ENCODE data around the gene WDR64. TPM values are rescaled to one million over a fixed set of nuclear protein-coding genes. Genes with fewer than 3 reads are reported as not detected.
"Not testable (repeated sequence)": the region's sequence is repeated elsewhere in the genome, so short reads cannot be mapped to it uniquely, and the experiment has no call there.

The WDR64 gene
- total and polyA plus RNA-seq, 4 donors: 0.11 to 0.32 (median 0.11) TPM; not detected in 1

GRCh38 chr1:241800640-241801039 lies 148.6 kb downstream of the WDR64 start:
- H3K4me1 ChIP-seq (ENCODE audit: control insufficient read depth, insufficient read depth, low read length): no peaks in the 10 kb centered on the region
- WGBS (ENCODE audit: insufficient coverage): no CpG with 5 or more reads among the region's 3 CpGs
- H3K4me3 ChIP-seq (ENCODE audit: low read depth, low read length): no peak overlapping the region
- no peaks in the 10 kb centered on the region for H3K27me3 ChIP-seq (ENCODE audit: control insufficient read depth, insufficient read depth, low read length)
- no peak for DNase-seq (ENCODE audit: low read depth in 4 of 6, low spot score in 6 of 6)
- H3K27ac ChIP-seq (ENCODE audit: low read depth, low read length): no peak overlapping the region
- no peaks in the 10 kb centered on the region for H3K36me3 ChIP-seq (ENCODE audit: control insufficient read depth, insufficient read depth, low read length)
- H3K9me3 ChIP-seq (ENCODE audit: control insufficient read depth, insufficient read depth, low read length): no peaks in the 10 kb centered on the region

DNA sequence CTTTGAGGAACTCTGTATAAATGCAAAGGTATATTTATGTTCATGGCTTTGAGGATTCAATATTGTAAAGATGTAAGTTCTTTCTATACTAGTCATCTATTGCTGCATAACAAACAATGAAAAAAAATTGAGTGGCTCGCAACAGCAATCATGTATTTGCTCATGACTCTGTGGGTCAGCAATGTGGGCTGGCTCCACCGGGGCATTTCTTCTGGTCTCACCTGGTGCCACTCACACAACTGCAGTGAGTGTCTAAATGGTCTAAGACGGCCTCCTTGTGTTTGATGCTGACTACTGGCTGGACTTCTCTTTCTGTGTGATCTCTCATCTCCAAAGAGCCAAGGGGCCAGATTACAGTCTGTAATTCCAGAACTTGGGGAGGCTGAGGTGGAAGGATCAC lies 150.8 kb downstream of the WDR64 start:
- Histone ChIP-seq H3K27me3 (ENCODE audit: control insufficient read depth, insufficient read depth, low read length) (no peaks in the 10 kb centered on the region), H3K27ac (ENCODE audit: low read depth, low read length) (no peak overlapping the region), H3K36me3 (ENCODE audit: control insufficient read depth, insufficient read depth, low read length) (no peaks in the 10 kb centered on the region), H3K4me3 (ENCODE audit: low read depth, low read length) (no peak overlapping the region), H3K4me1 (ENCODE audit: control insufficient read depth, insufficient read depth, low read length) (no peaks in the 10 kb centered on the region), H3K9me3 (ENCODE audit: control insufficient read depth, insufficient read depth, low read length) (no peaks in the 10 kb centered on the region)
- WGBS (ENCODE audit: insufficient coverage): 94% methylated on average over 2 of the region's 3 CpGs
- no peak for DNase-seq (ENCODE audit: low read depth in 4 of 6, low spot score in 6 of 6)

- 86% methylated on average over 2 of the region's 4 CpGs for WGBS (ENCODE audit: insufficient coverage)
- H3K9me3 ChIP-seq (ENCODE audit: control insufficient read depth, insufficient read depth, low read length); H3K4me1 ChIP-seq (ENCODE audit: control insufficient read depth, insufficient read depth, low read length); H3K27me3 ChIP-seq (ENCODE audit: control insufficient read depth, insufficient read depth, low read length); H3K4me3 ChIP-seq (ENCODE audit: low read depth, low read length); DNase-seq (ENCODE audit: low read depth in 4 of 6, low spot score in 6 of 6); H3K36me3 ChIP-seq (ENCODE audit: control insufficient read depth, insufficient read depth, low read length); H3K27ac ChIP-seq (ENCODE audit: low read depth, low read length): not testable (repeated sequence)
Observed at GRCh38 chr1:241804706-241805105, 152.6 kb downstream of the WDR64 start.

GRCh38 chr1:241808265-241808664 lies 156.2 kb downstream of the WDR64 start:
- Histone ChIP-seq H3K27ac (ENCODE audit: low read depth, low read length) (no peak overlapping the region), H3K36me3 (ENCODE audit: control insufficient read depth, insufficient read depth, low read length) (no peaks in the 10 kb centered on the region), H3K4me1 (ENCODE audit: control insufficient read depth, insufficient read depth, low read length) (no peaks in the 10 kb centered on the region), H3K4me3 (ENCODE audit: low read depth, low read length) (no peak overlapping the region), H3K9me3 (ENCODE audit: control insufficient read depth, insufficient read depth, low read length) (no peaks in the 10 kb centered on the region), H3K27me3 (ENCODE audit: control insufficient read depth, insufficient read depth, low read length) (no peaks in the 10 kb centered on the region)
- WGBS (ENCODE audit: insufficient coverage): no CpG with 5 or more reads among the region's 2 CpGs
- no peak for DNase-seq (ENCODE audit: low read depth in 4 of 6, low spot score in 6 of 6)

GRCh38 chr1:241810769-241811405 lies 158.8 kb downstream of the WDR64 start:
- Histone ChIP-seq H3K9me3 (ENCODE audit: control insufficient read depth, insufficient read depth, low read length) (no peaks in the 10 kb centered on the region), H3K4me3 (ENCODE audit: low read depth, low read length) (no peak overlapping the region), H3K27ac (ENCODE audit: low read depth, low read length) (no peak overlapping the region), H3K27me3 (ENCODE audit: control insufficient read depth, insufficient read depth, low read length) (no peaks in the 10 kb centered on the region), H3K4me1 (ENCODE audit: control insufficient read depth, insufficient read depth, low read length) (no peaks in the 10 kb centered on the region), H3K36me3 (ENCODE audit: control insufficient read depth, insufficient read depth, low read length) (no peaks in the 10 kb centered on the region)
- no peak for DNase-seq (ENCODE audit: low read depth in 4 of 6, low spot score in 6 of 6)
- WGBS (ENCODE audit: insufficient coverage): 87% methylated on average over 7 of the region's 8 CpGs

- Histone ChIP-seq H3K27me3 (ENCODE audit: control insufficient read depth, insufficient read depth, low read length) (no peaks in the 10 kb centered on the region), H3K36me3 (ENCODE audit: control insufficient read depth, insufficient read depth, low read length) (no peaks in the 10 kb centered on the region), H3K4me1 (ENCODE audit: control insufficient read depth, insufficient read depth, low read length) (no peaks in the 10 kb centered on the region), H3K4me3 (ENCODE audit: low read depth, low read length) (no peak overlapping the region), H3K27ac (ENCODE audit: low read depth, low read length) (no peak overlapping the region), H3K9me3 (ENCODE audit: control insufficient read depth, insufficient read depth, low read length) (no peaks in the 10 kb centered on the region)
- DNase-seq (ENCODE audit: low read depth in 4 of 6, low spot score in 6 of 6): no peak
- 100% methylated on average over 3 of the region's 8 CpGs for WGBS (ENCODE audit: insufficient coverage)
Observed at GRCh38 chr1:241813768-241814320, 161.8 kb downstream of the WDR64 start.

DNA sequence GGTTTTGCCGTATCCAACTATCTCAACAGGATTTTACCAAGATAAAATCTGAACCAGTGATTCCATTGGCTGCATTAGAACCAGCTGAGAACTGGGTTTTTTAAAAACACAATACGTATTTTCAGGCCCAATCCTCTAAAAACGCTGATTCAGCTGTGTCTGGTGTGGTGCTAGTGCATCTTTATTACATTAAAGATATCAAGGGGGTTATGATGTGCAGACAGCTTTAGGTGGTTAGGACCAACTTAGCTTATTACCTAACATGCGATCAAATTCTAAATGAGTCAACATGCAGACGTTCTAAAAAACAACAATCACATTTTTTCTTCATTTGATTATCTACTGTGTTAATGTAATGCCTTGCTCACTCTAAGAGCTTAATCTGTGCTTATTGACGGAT lies 163.9 kb downstream of the WDR64 start:
- no peaks in the 10 kb centered on the region for H3K4me1 ChIP-seq (ENCODE audit: control insufficient read depth, insufficient read depth, low read length)
- no peak overlapping the region for H3K4me3 ChIP-seq (ENCODE audit: low read depth, low read length)
- no peak for DNase-seq (ENCODE audit: low read depth in 4 of 6, low spot score in 6 of 6)
- H3K36me3 ChIP-seq (ENCODE audit: control insufficient read depth, insufficient read depth, low read length): no peaks in the 10 kb centered on the region
- no CpG with 5 or more reads among the region's 6 CpGs for WGBS (ENCODE audit: insufficient coverage)
- no peak overlapping the region for H3K27ac ChIP-seq (ENCODE audit: low read depth, low read length)
- H3K9me3 ChIP-seq (ENCODE audit: control insufficient read depth, insufficient read depth, low read length): no peaks in the 10 kb centered on the region
- H3K27me3 ChIP-seq (ENCODE audit: control insufficient read depth, insufficient read depth, low read length): no peaks in the 10 kb centered on the region

DNA sequence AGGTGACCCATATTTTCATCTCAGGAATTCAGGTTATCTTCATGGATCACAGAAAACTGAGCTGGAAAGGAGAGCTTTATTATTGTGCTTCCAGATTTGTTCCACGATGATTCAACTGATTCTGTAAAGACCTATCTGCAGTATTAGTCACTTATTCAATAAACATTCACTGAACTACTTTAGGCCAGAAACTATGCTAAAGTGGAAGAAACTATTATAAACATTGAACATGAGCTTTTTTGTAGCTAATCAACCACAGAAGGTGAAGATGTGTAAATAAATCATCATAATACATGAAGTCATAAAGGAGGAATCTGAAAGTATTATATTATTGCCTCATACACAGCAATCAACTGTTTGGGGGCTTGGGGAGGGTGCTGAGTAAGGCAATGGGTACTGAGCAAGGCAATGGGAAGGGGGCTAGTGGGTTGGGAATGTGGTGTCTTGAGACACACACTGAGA lies 165.3 kb downstream of the WDR64 start:
- Histone ChIP-seq H3K27ac (ENCODE audit: low read depth, low read length) (no peak overlapping the region), H3K9me3 (ENCODE audit: control insufficient read depth, insufficient read depth, low read length) (no peaks in the 10 kb centered on the region), H3K4me1 (ENCODE audit: control insufficient read depth, insufficient read depth, low read length) (no peaks in the 10 kb centered on the region), H3K36me3 (ENCODE audit: control insufficient read depth, insufficient read depth, low read length) (no peaks in the 10 kb centered on the region), H3K4me3 (ENCODE audit: low read depth, low read length) (no peak overlapping the region), H3K27me3 (ENCODE audit: control insufficient read depth, insufficient read depth, low read length) (no peaks in the 10 kb centered on the region)
- no CpG with 5 or more reads among the region's 1 CpG for WGBS (ENCODE audit: insufficient coverage)
- no peak for DNase-seq (ENCODE audit: low read depth in 4 of 6, low spot score in 6 of 6)

GRCh38 chr1:241817956-241818612 lies 166.0 kb downstream of the WDR64 start:
- no peaks in the 10 kb centered on the region for H3K27me3 ChIP-seq (ENCODE audit: control insufficient read depth, insufficient read depth, low read length)
- no peak overlapping the region for H3K27ac ChIP-seq (ENCODE audit: low read depth, low read length)
- H3K36me3 ChIP-seq (ENCODE audit: control insufficient read depth, insufficient read depth, low read length): no peaks in the 10 kb centered on the region
- DNase-seq (ENCODE audit: low read depth in 4 of 6, low spot score in 6 of 6): no peak
- H3K4me1 ChIP-seq (ENCODE audit: control insufficient read depth, insufficient read depth, low read length): no peaks in the 10 kb centered on the region
- H3K9me3 ChIP-seq (ENCODE audit: control insufficient read depth, insufficient read depth, low read length): no peaks in the 10 kb centered on the region
- 86% methylated on average over 1 of the region's 3 CpGs for WGBS (ENCODE audit: insufficient coverage)
- no peak overlapping the region for H3K4me3 ChIP-seq (ENCODE audit: low read depth, low read length)

- Histone ChIP-seq H3K9me3 (ENCODE audit: control insufficient read depth, insufficient read depth, low read length) (no peaks in the 10 kb centered on the region), H3K4me3 (ENCODE audit: low read depth, low read length) (no peak overlapping the region), H3K4me1 (ENCODE audit: control insufficient read depth, insufficient read depth, low read length) (no peaks in the 10 kb centered on the region), H3K36me3 (ENCODE audit: control insufficient read depth, insufficient read depth, low read length) (no peaks in the 10 kb centered on the region), H3K27ac (ENCODE audit: low read depth, low read length) (no peak overlapping the region), H3K27me3 (ENCODE audit: control insufficient read depth, insufficient read depth, low read length) (no peaks in the 10 kb centered on the region)
- 89% methylated on average over 3 of the region's 4 CpGs for WGBS (ENCODE audit: insufficient coverage)
- no peak for DNase-seq (ENCODE audit: low read depth in 4 of 6, low spot score in 6 of 6)
Observed at GRCh38 chr1:241819340-241819866, 167.3 kb downstream of the WDR64 start.

All from spinal cord (tissue), 10 donors.